Mesenchymal stem cell (in vitro differentiated cells and primary cell): ENCODE data around the gene FAT1.

Experiments used
- DNase-seq: peaks from one replicate; pipeline ENCODE4 v3.0.0-alpha.2; 2013
- H2AFZ ChIP-seq: one replicate; pipeline ENCODE4 v1.6.1; 2013; ENCODE audit warnings: low read depth, mild to moderate bottlenecking, control low read depth, inconsistent platforms, low read length, moderate library complexity
- H2AK5ac ChIP-seq: 2 replicates; pipeline ENCODE4 v1.6.1; 2013; ENCODE audit warnings: low read length, moderate library complexity, mild to moderate bottlenecking, inconsistent platforms; ENCODE audit not compliant: severe bottlenecking
- H2BK120ac ChIP-seq: one replicate; pipeline ENCODE4 v1.6.1; 2013; ENCODE audit warnings: low read depth, mild to moderate bottlenecking, inconsistent platforms, low read length, moderate library complexity
- H2BK12ac ChIP-seq, 2 experiments: one replicate each; pipeline ENCODE4 v1.6.1; 2013; ENCODE audit warnings: inconsistent platforms in 2 of 2, low read length in 2 of 2, mild to moderate bottlenecking in 2 of 2, moderate library complexity in 2 of 2, control low read depth in 1 of 2
- H2BK15ac ChIP-seq: one replicate; pipeline ENCODE4 v1.6.1; 2013; ENCODE audit warnings: mild to moderate bottlenecking, low read depth, inconsistent platforms; ENCODE audit not compliant: poor library complexity, severe bottlenecking
- H2BK5ac ChIP-seq: 2 replicates; pipeline ENCODE4 v1.6.1; 2013; ENCODE audit warnings: low read depth, mild to moderate bottlenecking, low read length, control low read depth, inconsistent platforms; ENCODE audit not compliant: poor library complexity, severe bottlenecking
- H3K14ac ChIP-seq, 2 experiments: one replicate each; pipeline ENCODE4 v1.6.1; 2013; ENCODE audit warnings: inconsistent platforms in 2 of 2, low read length in 2 of 2, control low read depth in 1 of 2, mild to moderate bottlenecking in 1 of 2, moderate library complexity in 1 of 2
- H3K18ac ChIP-seq, 2 experiments: one replicate each; pipeline ENCODE4 v1.6.1; 2013; ENCODE audit warnings: inconsistent platforms in 2 of 2, low read length in 2 of 2, control low read depth in 1 of 2, low read depth in 1 of 2, mild to moderate bottlenecking in 1 of 2
- H3K23ac ChIP-seq, 2 experiments: one replicate each; pipeline ENCODE4 v1.6.1; 2013; ENCODE audit warnings: inconsistent platforms in 2 of 2, low read length in 2 of 2, mild to moderate bottlenecking in 2 of 2, moderate library complexity in 2 of 2, control low read depth in 1 of 2
- H3K27ac ChIP-seq: 2 replicates; pipeline ENCODE4 v1.5.1; 2013; ENCODE audit warnings: mild to moderate bottlenecking, moderate library complexity, low read length, control low read depth, inconsistent platforms; ENCODE audit not compliant: poor library complexity, severe bottlenecking
- H3K27me3 ChIP-seq, 2 experiments: 2 replicates each; pipeline versions ENCODE4 v1.6.1 to v1.7.0; 2013; ENCODE audit warnings: low read length in 2 of 2, mild to moderate bottlenecking in 2 of 2, moderate library complexity in 2 of 2, control low read depth in 1 of 2, inconsistent platforms in 1 of 2; ENCODE audit not compliant: control insufficient read depth in 1 of 2, insufficient read depth in 1 of 2
- H3K36me3 ChIP-seq, 2 experiments: 2 replicates each; pipeline versions ENCODE4 v1.6.1 to v1.7.0; 2013; ENCODE audit warnings: low read length in 2 of 2, control low read depth in 1 of 2, inconsistent platforms in 1 of 2, low read depth in 1 of 2, mild to moderate bottlenecking in 1 of 2; ENCODE audit not compliant: insufficient read depth in 2 of 2, control insufficient read depth in 1 of 2
- H3K4ac ChIP-seq, 2 experiments: one replicate each; pipeline ENCODE4 v1.6.1; 2013; ENCODE audit warnings: inconsistent platforms in 2 of 2, low read length in 2 of 2, mild to moderate bottlenecking in 2 of 2, moderate library complexity in 2 of 2, control low read depth in 1 of 2, low read depth in 1 of 2
- H3K4me1 ChIP-seq: 2 replicates; pipeline ENCODE4 v1.6.1; 2013; ENCODE audit warnings: low read depth, low read length, control low read depth; ENCODE audit not compliant: control insufficient read depth, insufficient read depth
- H3K4me2 ChIP-seq: 2 replicates; pipeline ENCODE4 v1.6.1; 2013; ENCODE audit warnings: low read length, mild to moderate bottlenecking, inconsistent platforms; ENCODE audit not compliant: poor library complexity, severe bottlenecking
- H3K4me3 ChIP-seq, 2 experiments: 2 replicates each; pipeline versions ENCODE4 v1.5.1 to v1.7.0; 2013; ENCODE audit warnings: low read length in 2 of 2, mild to moderate bottlenecking in 2 of 2, control low read depth in 1 of 2, low read depth in 1 of 2; ENCODE audit not compliant: insufficient read depth in 1 of 2
- H3K79me1 ChIP-seq: replicated peaks from 2 replicates; pipeline ENCODE4 v1.6.1; 2013; ENCODE audit warnings: mild to moderate bottlenecking, control low read depth, low read length, inconsistent platforms; ENCODE audit not compliant: poor library complexity, severe bottlenecking
- H3K9ac ChIP-seq: 2 replicates; pipeline ENCODE4 v1.7.0; 2013; ENCODE audit warnings: mild to moderate bottlenecking, low read length, moderate library complexity
- H3K9me3 ChIP-seq: 2 replicates; pipeline ENCODE4 v1.7.0; 2013; ENCODE audit warnings: mild to moderate bottlenecking, low read length; ENCODE audit not compliant: control insufficient read depth
- H4K8ac ChIP-seq: one replicate; pipeline ENCODE4 v1.6.1; 2013; ENCODE audit warnings: inconsistent platforms, mild to moderate bottlenecking, low read length, moderate library complexity
- H4K91ac ChIP-seq: one replicate; pipeline ENCODE4 v1.6.1; 2013; ENCODE audit warnings: mild to moderate bottlenecking, low read length, inconsistent platforms
- WGBS: methylation state at CpG from one replicate; pipeline ENCODE4 v1.1.7; 2013; ENCODE audit warnings: mixed read lengths; 5-methylcytosine and 5-hydroxymethylcytosine counted together

The FAT1 gene

DNA sequence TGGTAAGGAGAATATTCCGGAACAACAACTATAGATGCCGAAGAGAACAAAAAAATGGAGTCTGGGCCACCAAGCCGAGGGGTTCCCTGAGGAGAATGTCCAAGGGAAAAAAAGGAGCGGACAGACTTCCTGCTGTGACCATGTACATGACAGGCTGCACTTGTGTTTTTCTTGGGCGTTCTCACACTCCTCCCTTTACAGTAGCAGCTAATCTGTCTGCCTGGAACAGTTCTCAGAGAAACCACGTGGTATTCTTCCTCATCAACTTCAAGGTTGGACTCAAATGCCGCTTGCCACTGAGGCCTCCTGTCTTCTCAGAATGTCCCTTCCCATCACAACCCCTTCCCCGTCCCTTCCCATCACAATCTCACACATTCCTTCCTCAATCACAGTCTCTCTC is 137.5 kb downstream of the FAT1 start:
- peak overlapping the region; percentile 55 for H4K8ac ChIP-seq
- H3K9me3 ChIP-seq = no peaks in the 10 kb centered on the region
- no peak overlapping the region for H2BK12ac ChIP-seq
- no peak overlapping the region for H3K4ac ChIP-seq
- no peak overlapping the region for H2BK5ac ChIP-seq
- H3K4me2 ChIP-seq = no peak overlapping the region
- H2AFZ ChIP-seq = no peak overlapping the region
- no peak overlapping the region for H4K91ac ChIP-seq
- no peak overlapping the region for H3K18ac ChIP-seq
- no peak for DNase-seq
- no peak overlapping the region for H3K23ac ChIP-seq
- no peak overlapping the region for H2BK15ac ChIP-seq
- H3K9ac ChIP-seq = no peak overlapping the region
- WGBS = 93% methylated on average over 8 of the region's 8 CpGs
- no peak overlapping the region for H3K27ac ChIP-seq
- peaks cover 4% of the 10 kb centered on the region for H3K4me1 ChIP-seq
- H2BK120ac ChIP-seq = no peak overlapping the region
- H3K79me1 ChIP-seq = peaks cover 27% of the 10 kb centered on the region
- no peak overlapping the region for H3K14ac ChIP-seq
- H3K27me3 ChIP-seq = no peaks in the 10 kb centered on the region
- H2AK5ac ChIP-seq = no peak overlapping the region
- H3K36me3 ChIP-seq = peaks cover 41 to 94% of the 10 kb centered on the region in 2 experiments
- no peak overlapping the region for H3K4me3 ChIP-seq

DNA sequence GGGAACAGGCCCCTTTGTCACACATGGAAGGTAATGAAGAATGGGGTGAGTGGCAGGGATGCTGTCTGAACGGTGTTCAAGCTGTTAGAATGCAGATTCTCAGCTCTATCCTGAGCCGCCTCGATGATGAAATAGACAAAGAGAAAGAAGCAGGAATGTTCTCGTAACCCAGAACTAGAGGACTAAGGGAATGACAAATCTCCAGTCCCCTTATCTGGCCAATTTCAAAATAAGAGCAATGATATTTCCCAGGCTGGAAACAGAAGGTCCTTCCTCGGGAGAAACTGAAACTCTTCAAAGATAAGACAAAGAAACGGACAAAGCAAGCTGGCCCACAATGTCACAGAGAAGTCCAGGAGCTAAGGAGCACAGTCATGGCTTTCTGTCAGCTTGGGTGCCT is 138.7 kb downstream of the FAT1 start:
- WGBS = 87% methylated on average over 6 of the region's 6 CpGs
- no peaks in the 10 kb centered on the region for H3K9me3 ChIP-seq
- peak overlapping the region; percentile 22 for H4K8ac ChIP-seq

DNA sequence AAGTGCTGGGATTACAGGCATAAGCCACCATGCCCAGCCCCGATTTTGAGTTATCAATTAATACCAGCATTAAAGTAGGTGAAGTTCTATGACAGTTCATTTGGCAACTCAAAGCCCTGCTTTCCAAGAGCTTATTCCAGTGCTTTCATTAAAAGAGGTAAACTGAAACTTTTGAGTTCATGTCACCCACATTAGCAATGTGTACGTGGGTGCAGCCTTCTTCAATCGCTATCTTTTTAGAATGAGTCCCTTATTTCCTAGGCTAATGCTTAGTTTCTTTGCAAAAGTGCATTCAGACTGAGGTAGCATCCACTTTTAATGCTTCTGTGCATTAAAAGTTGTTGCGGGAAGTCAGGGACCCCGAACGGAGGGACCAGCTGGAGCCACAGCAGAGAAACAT is 142.2 kb downstream of the FAT1 start:
- Histone ChIP-seq H3K9ac (no peak overlapping the region), H2BK15ac (no peak overlapping the region), H3K9me3 (no peaks in the 10 kb centered on the region), H3K27ac (no peak overlapping the region), H3K4me1 (peaks cover 3% of the 10 kb centered on the region), H3K36me3 (peaks cover 37 to 57% of the 10 kb centered on the region in 2 experiments), H3K4me3 (no peak overlapping the region), H2AK5ac (no peak overlapping the region), H3K18ac (no peak overlapping the region), H3K4ac (no peak overlapping the region), H3K27me3 (no peaks in the 10 kb centered on the region), H2BK120ac (no peak overlapping the region), H3K23ac (no peak overlapping the region), H4K91ac (no peak overlapping the region), H3K4me2 (no peak overlapping the region), H2BK5ac (no peak overlapping the region), H4K8ac (no peak overlapping the region), H2BK12ac (no peak overlapping the region), H3K79me1 (peaks cover 29% of the 10 kb centered on the region), H3K14ac (no peak overlapping the region), H2AFZ (no peak overlapping the region)
- DNase-seq = no peak
- WGBS = 94% methylated on average over 6 of the region's 6 CpGs

More for the DNA sequence above, 138.7 kb downstream of the FAT1 start:
- Histone ChIP-seq H4K91ac (no peak overlapping the region), H3K9ac (no peak overlapping the region), H3K14ac (no peak overlapping the region), H2BK5ac (no peak overlapping the region), H3K27ac (no peak overlapping the region), H3K4me1 (peaks cover 4% of the 10 kb centered on the region), H3K27me3 (no peaks in the 10 kb centered on the region), H3K4ac (no peak overlapping the region), H3K18ac (no peak overlapping the region), H3K79me1 (peaks cover 28% of the 10 kb centered on the region), H3K36me3 (peaks cover 39 to 89% of the 10 kb centered on the region in 2 experiments), H3K4me2 (no peak overlapping the region), H2AFZ (no peak overlapping the region), H3K4me3 (no peak overlapping the region), H2BK12ac (no peak overlapping the region), H3K23ac (no peak overlapping the region), H2BK120ac (no peak overlapping the region), H2AK5ac (no peak overlapping the region), H2BK15ac (no peak overlapping the region)
- no peak for DNase-seq

DNA sequence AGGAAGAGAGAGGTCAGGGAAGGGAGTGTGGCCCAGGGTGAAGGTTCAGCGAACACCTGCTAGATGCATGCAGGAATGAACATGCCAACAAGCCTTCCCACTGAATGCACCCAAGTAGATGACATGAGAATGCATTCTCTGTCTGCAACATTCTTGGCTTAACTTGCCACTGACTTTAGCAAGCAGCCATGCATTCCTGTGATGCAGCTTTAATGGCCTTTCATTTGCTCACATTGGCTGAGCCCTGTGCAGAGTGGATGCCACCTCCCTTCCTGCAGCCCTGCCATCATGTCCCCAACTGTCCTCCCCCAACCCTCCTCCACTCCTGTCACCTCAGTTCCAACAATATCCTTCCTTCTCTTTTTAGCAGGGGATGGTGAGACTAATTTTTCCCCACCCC is 143.0 kb downstream of the FAT1 start:
- 87% methylated on average over 1 of the region's 1 CpG for WGBS
- H3K4me3 ChIP-seq = no peak overlapping the region

More for the DNA sequence above, 143.0 kb downstream of the FAT1 start:
- H3K23ac ChIP-seq = no peak overlapping the region
- no peak for DNase-seq
- no peak overlapping the region for H2BK15ac ChIP-seq
- H3K27ac ChIP-seq = no peak overlapping the region
- H3K36me3 ChIP-seq = peaks cover 34 to 49% of the 10 kb centered on the region in 2 experiments
- no peak overlapping the region for H2BK120ac ChIP-seq
- no peak overlapping the region for H3K4ac ChIP-seq
- H2BK12ac ChIP-seq = no peak overlapping the region
- no peaks in the 10 kb centered on the region for H3K9me3 ChIP-seq
- H2AFZ ChIP-seq = no peak overlapping the region
- H4K91ac ChIP-seq = no peak overlapping the region
- H4K8ac ChIP-seq = no peak overlapping the region
- no peak overlapping the region for H3K18ac ChIP-seq
- H3K4me2 ChIP-seq = no peak overlapping the region
- no peak overlapping the region for H3K9ac ChIP-seq
- H3K14ac ChIP-seq = no peak overlapping the region
- H2AK5ac ChIP-seq = no peak overlapping the region
- H3K79me1 ChIP-seq = peaks cover 26% of the 10 kb centered on the region
- H2BK5ac ChIP-seq = no peak overlapping the region
- no peaks in the 10 kb centered on the region for H3K27me3 ChIP-seq
- H3K4me1 ChIP-seq = no peaks in the 10 kb centered on the region
